SK-N-SH (cell line): ENCODE measurements around the gene ITGAV. TPM values are rescaled to one million over a fixed set of nuclear protein-coding genes. Genes with fewer than 3 reads are reported as not detected.

ENCODE experiments used
- CTCF ChIA-PET: fragments of 300-600, 350-600 bp; formaldehyde crosslinking; extraction: SDS; loops from one replicate; lab custom pipeline; 2021; lab: Yijun Ruan, JAX
- POLR2A ChIA-PET: fragments of 350-600 bp; sonication (Branson Sonifier 250); formaldehyde crosslinking; extraction: SDS; loops from one replicate; lab custom pipeline; 2020; ENCODE audit warnings: antibody characterized with exemption, inconsistent platforms; lab: Yijun Ruan, JAX
- DNase-seq: peaks from one replicate; pipeline ENCODE4 v3.0.0; 2012
- H2AFZ ChIP-seq: fragments of 200-600 bp; sonication (generic); 2 replicates; pipeline ENCODE4 v1.8.1; 2016; ENCODE audit warnings: antibody characterized with exemption, mild to moderate bottlenecking, low read depth
- H3F3A ChIP-seq: fragments of 200-600 bp; sonication (generic); replicated peaks from 2 replicates; pipeline ENCODE3; 2016; ENCODE audit warnings: antibody characterized with exemption, mild to moderate bottlenecking; ENCODE audit not compliant: insufficient read depth
- H3K27ac ChIP-seq, 2 experiments: fragments of 200-500 bp in 1 of 2; fragments of 200-600 bp in 1 of 2; sonication (Bioruptor generic) in 1 of 2; sonication (generic), shearing (Covaris generic) in 1 of 2; 2 replicates each; pipeline versions ENCODE4 v1.5.1 to v1.6.1; 2014 to 2016; ENCODE audit warnings: low read depth in 2 of 2, inconsistent platforms in 1 of 2, low read length in 1 of 2, mild to moderate bottlenecking in 1 of 2, mixed read lengths in 1 of 2
- H3K27me3 ChIP-seq: fragments of 200-600 bp; sonication (generic), shearing (Covaris generic); 2 replicates; pipeline ENCODE4 v1.6.1; 2016; ENCODE audit warnings: mixed run types; ENCODE audit not compliant: insufficient read depth
- H3K36me3 ChIP-seq, 2 experiments: fragments of 200-500 bp in 1 of 2; fragments of 200-600 bp in 1 of 2; sonication (Bioruptor generic) in 1 of 2; sonication (generic) in 1 of 2; replicated peaks in 1 of 2; 2 replicates each; pipeline versions ENCODE3 to v1.5.1; 2014 to 2016; ENCODE audit warnings: low read length in 1 of 2, mild to moderate bottlenecking in 1 of 2; ENCODE audit not compliant: insufficient read depth in 2 of 2, control insufficient read depth in 1 of 2
- H3K4me1 ChIP-seq, 2 experiments: fragments of 200-500 bp in 1 of 2; fragments of 200-600 bp in 1 of 2; sonication (Bioruptor generic) in 1 of 2; sonication (generic), shearing (Covaris generic) in 1 of 2; 2 replicates each; pipeline versions ENCODE4 v1.5.1 to v1.6.1; 2014 to 2016; ENCODE audit warnings: low read depth in 1 of 2, low read length in 1 of 2, mixed run types in 1 of 2; ENCODE audit not compliant: insufficient read depth in 2 of 2, control insufficient read depth in 1 of 2
- H3K4me2 ChIP-seq: fragments of 200-600 bp; sonication (generic), shearing (Covaris generic); 2 replicates; pipeline ENCODE4 v1.6.1; 2017; ENCODE audit warnings: mixed run types
- H3K4me3 ChIP-seq, 2 experiments: fragments of 200-500 bp in 1 of 2; fragments of 200-600 bp in 1 of 2; sonication (Bioruptor generic) in 1 of 2; sonication (generic), shearing (Covaris generic) in 1 of 2; 2 replicates each; pipeline versions ENCODE4 v1.5.1 to v1.8.1; 2014 to 2016; ENCODE audit warnings: low read depth in 2 of 2, inconsistent platforms in 1 of 2, low read length in 1 of 2, mild to moderate bottlenecking in 1 of 2, mixed read lengths in 1 of 2, moderate library complexity in 1 of 2
- H3K79me2 ChIP-seq: fragments of 200-600 bp; sonication (generic); 2 replicates; pipeline ENCODE4 v1.8.1; 2017; ENCODE audit warnings: mild to moderate bottlenecking; ENCODE audit not compliant: insufficient read depth
- H3K9ac ChIP-seq: fragments of 200-600 bp; sonication (generic); 2 replicates; pipeline ENCODE4 v1.6.1; 2017; ENCODE audit warnings: mixed run types
- H3K9me2 ChIP-seq: fragments of 200-600 bp; sonication (generic); 2 replicates; pipeline ENCODE4 v1.6.1; 2017; ENCODE audit warnings: mixed run types
- H3K9me3 ChIP-seq: fragments of 200-600 bp; sonication (generic); 2 replicates; pipeline ENCODE4 v1.6.1; 2017; ENCODE audit warnings: mixed run types, mild to moderate bottlenecking, moderate library complexity
- H4K20me1 ChIP-seq: fragments of 200-600 bp; sonication (generic); 2 replicates; pipeline ENCODE4 v1.6.1; 2017; ENCODE audit warnings: mild to moderate bottlenecking, mixed run types; ENCODE audit not compliant: insufficient read depth
- CHD2 ChIP-seq: fragments of 150-350 bp; IDR thresholded peaks from 2 replicates; pipeline ENCODE4 v1.6.1; 2018; ENCODE audit warnings: low read length; ENCODE audit not compliant: partially characterized antibody
- ELF1 ChIP-seq: IDR thresholded peaks from 2 replicates; pipeline ENCODE4 v1.4.0; 2012
- FOXJ3 ChIP-seq: sonication (generic); formaldehyde crosslinking; IDR thresholded peaks from 2 replicates; pipeline ENCODE4 v1.5.1; 2020; ENCODE audit warnings: mild to moderate bottlenecking, missing genetic modification reagents
- FOXM1 ChIP-seq: IDR thresholded peaks from 2 replicates; pipeline ENCODE4 v1.4.0; 2012; ENCODE audit warnings: low read depth, mild to moderate bottlenecking
- GABPA ChIP-seq: IDR thresholded peaks from 2 replicates; pipeline ENCODE4 v1.4.0; 2012; ENCODE audit warnings: low read depth, mild to moderate bottlenecking
- JUND ChIP-seq: IDR thresholded peaks from 2 replicates; pipeline ENCODE4 v1.4.0; 2012
- RCOR1 ChIP-seq: fragments of 150-350 bp; IDR thresholded peaks from 2 replicates; pipeline ENCODE4 v1.6.1; 2017; ENCODE audit warnings: antibody characterized with exemption, low read length
- RFX5 ChIP-seq: IDR thresholded peaks from 2 replicates; pipeline ENCODE4 v1.6.1; 2012; ENCODE audit warnings: mild to moderate bottlenecking, improper control_type of control experiment, low read length
- SIN3A ChIP-seq: IDR thresholded peaks from 2 replicates; pipeline ENCODE4 v1.6.1; 2012; ENCODE audit warnings: low read depth, mild to moderate bottlenecking, low read length, moderate library complexity, borderline replicate concordance
- SMC3 ChIP-seq: IDR thresholded peaks from 2 replicates; pipeline ENCODE4 v1.6.1; 2012; ENCODE audit warnings: low read depth, low read length, improper control_type of control experiment
- TCF12 ChIP-seq: IDR thresholded peaks from 2 replicates; pipeline ENCODE4 v1.4.0; 2012
- TEAD4 ChIP-seq: IDR thresholded peaks from 2 replicates; pipeline ENCODE4 v1.4.0; 2012; ENCODE audit warnings: mild to moderate bottlenecking, borderline replicate concordance; ENCODE audit not compliant: insufficient read depth
- WGBS: methylation state at CpG from one replicate; pipeline ENCODE4 v1.1.6; 2017; ENCODE audit warnings: low lambda C conversion rate; 5-methylcytosine and 5-hydroxymethylcytosine counted together
- polyA plus RNA-seq, 3 experiments: library from polyadenylated mRNA; depleted of rRNA; stranded (reverse); fragments of >200 nt; gene quantifications; 2 replicates each; pipeline ENCODE4 v1.2.3, GENCODE V29; 2012
- TF ChIP-seq, protein P1 (sequence below): fragments of 200-600 bp; sonication (generic); IDR thresholded peaks from 2 replicates; pipeline ENCODE4 v1.6.1; 2017; ENCODE audit warnings: antibody characterized with exemption, mild to moderate bottlenecking, moderate library complexity
- TF ChIP-seq, protein P2 (sequence below): IDR thresholded peaks from 2 replicates; pipeline ENCODE4 v1.4.0; 2012; ENCODE audit warnings: low read depth, borderline replicate concordance
- TF ChIP-seq, protein P3 (sequence below): fragments of 150-350 bp; IDR thresholded peaks from 2 replicates; pipeline ENCODE4 v1.6.1; 2017; ENCODE audit warnings: antibody characterized with exemption, low read length, low read depth, borderline replicate concordance
- TF ChIP-seq, protein P4 (sequence below): fragments of 150-350 bp; IDR thresholded peaks from 2 replicates; pipeline ENCODE4 v1.6.1; 2016; ENCODE audit warnings: mild to moderate bottlenecking, low read depth, low read length
- TF ChIP-seq, protein P5 (sequence below): IDR thresholded peaks from 2 replicates; pipeline ENCODE4 v1.6.1; 2012; ENCODE audit warnings: mild to moderate bottlenecking, low read depth, low read length, moderate library complexity

ITGAV gene
- polyA plus RNA-seq, 1 of the 3 experiments (the other 2 are of a cell fraction) = 24.3 TPM

DNA sequence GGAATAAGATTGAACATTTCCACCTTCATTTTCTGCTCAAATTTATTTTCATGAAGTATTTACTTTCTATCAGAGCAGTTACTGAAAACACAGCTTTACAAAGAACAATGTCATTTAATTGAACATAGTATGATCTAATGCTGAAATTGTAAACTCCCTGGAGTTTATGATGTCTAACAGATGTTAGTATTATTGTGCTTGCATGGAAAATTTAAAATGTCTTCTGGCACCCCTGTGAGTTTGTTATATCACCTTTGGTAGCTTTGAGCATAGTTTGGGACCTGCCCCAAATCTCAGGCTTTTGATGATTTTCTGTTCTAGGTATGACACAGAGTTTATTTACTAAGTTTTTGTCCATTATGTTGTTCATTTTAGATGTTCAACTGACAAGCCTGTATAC, 132.1 kb downstream of the ITGAV start (continued):
- TF ChIP-seq, protein P1, sequence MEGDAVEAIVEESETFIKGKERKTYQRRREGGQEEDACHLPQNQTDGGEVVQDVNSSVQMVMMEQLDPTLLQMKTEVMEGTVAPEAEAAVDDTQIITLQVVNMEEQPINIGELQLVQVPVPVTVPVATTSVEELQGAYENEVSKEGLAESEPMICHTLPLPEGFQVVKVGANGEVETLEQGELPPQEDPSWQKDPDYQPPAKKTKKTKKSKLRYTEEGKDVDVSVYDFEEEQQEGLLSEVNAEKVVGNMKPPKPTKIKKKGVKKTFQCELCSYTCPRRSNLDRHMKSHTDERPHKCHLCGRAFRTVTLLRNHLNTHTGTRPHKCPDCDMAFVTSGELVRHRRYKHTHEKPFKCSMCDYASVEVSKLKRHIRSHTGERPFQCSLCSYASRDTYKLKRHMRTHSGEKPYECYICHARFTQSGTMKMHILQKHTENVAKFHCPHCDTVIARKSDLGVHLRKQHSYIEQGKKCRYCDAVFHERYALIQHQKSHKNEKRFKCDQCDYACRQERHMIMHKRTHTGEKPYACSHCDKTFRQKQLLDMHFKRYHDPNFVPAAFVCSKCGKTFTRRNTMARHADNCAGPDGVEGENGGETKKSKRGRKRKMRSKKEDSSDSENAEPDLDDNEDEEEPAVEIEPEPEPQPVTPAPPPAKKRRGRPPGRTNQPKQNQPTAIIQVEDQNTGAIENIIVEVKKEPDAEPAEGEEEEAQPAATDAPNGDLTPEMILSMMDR = no peak
- no peak for TF ChIP-seq SMC3
- no peak for TF ChIP-seq TEAD4
- TF ChIP-seq, protein P2, sequence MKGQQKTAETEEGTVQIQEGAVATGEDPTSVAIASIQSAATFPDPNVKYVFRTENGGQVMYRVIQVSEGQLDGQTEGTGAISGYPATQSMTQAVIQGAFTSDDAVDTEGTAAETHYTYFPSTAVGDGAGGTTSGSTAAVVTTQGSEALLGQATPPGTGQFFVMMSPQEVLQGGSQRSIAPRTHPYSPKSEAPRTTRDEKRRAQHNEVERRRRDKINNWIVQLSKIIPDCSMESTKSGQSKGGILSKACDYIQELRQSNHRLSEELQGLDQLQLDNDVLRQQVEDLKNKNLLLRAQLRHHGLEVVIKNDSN = no peak
- no peak for TF ChIP-seq RCOR1
- no peak for TF ChIP-seq CHD2
- no peak for TF ChIP-seq ELF1
- TF ChIP-seq JUND = no peak
- TF ChIP-seq SIN3A = no peak
- TF ChIP-seq FOXJ3 (CRISPR knock-in tag) = no peak

DNA sequence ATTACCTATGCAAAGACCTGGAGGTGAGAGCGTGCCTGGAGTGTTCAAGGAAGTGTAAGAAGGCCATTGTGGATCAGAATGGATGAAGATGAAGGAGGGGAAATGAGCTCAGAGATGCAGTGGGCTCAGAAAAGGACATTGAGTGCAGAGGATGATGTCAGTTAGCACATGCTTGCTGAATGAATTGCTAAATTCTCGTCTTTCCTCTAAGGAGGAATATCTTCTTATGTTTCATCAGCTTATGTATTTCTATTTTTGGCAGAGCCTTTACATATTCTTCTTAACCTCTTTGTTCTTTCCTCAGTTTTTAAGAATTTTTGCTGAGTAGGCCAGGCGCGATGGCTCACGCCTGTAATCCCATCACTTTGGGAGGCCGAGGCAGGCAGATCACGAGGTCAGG, 134.9 kb downstream of the ITGAV start:
- Histone ChIP-seq H3K4me2 (no peak overlapping the region), H3K9me2 (no peaks in the 10 kb centered on the region), H3K4me3 (no peak overlapping the region), H3K9ac (no peak overlapping the region), H3K27ac (no peak overlapping the region), H3K36me3 (no peaks in the 10 kb centered on the region), H3K9me3 (no peaks in the 10 kb centered on the region), H3K79me2 (no peaks in the 10 kb centered on the region), H2AFZ (no peak overlapping the region), H3K4me1 (peaks cover 0 to 6% of the 10 kb centered on the region in 2 experiments; a peak in 3 of 4 replicates), H4K20me1 (no peaks in the 10 kb centered on the region), H3F3A (peaks cover 9% of the 10 kb centered on the region), H3K27me3 (no peaks in the 10 kb centered on the region)
- no peak for DNase-seq
- ChIA-PET POLR2A (interaction anchor here (0.7 kb wide), 1 partner anchor 9 kb away, joined by 4 read pairs; no protein-coding TSS in a partner anchor), CTCF (interaction anchor here (1.3 kb wide), 1 partner anchor 18 kb away, joined by 3 read pairs; no protein-coding TSS in a partner anchor)
- WGBS = 86% methylated on average over 7 of the region's 7 CpGs
- TF ChIP-seq RFX5 = no peak
- TF ChIP-seq GABPA = no peak
- TF ChIP-seq CHD2 = no peak
- TF ChIP-seq, protein P2 = no peak
- no peak for TF ChIP-seq ELF1
- no peak for TF ChIP-seq FOXM1
- no peak for TF ChIP-seq SIN3A
- TF ChIP-seq, protein P3, sequence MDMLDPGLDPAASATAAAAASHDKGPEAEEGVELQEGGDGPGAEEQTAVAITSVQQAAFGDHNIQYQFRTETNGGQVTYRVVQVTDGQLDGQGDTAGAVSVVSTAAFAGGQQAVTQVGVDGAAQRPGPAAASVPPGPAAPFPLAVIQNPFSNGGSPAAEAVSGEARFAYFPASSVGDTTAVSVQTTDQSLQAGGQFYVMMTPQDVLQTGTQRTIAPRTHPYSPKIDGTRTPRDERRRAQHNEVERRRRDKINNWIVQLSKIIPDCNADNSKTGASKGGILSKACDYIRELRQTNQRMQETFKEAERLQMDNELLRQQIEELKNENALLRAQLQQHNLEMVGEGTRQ = no peak
- TF ChIP-seq, protein P4, sequence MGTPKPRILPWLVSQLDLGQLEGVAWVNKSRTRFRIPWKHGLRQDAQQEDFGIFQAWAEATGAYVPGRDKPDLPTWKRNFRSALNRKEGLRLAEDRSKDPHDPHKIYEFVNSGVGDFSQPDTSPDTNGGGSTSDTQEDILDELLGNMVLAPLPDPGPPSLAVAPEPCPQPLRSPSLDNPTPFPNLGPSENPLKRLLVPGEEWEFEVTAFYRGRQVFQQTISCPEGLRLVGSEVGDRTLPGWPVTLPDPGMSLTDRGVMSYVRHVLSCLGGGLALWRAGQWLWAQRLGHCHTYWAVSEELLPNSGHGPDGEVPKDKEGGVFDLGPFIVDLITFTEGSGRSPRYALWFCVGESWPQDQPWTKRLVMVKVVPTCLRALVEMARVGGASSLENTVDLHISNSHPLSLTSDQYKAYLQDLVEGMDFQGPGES = no peak
- TF ChIP-seq TCF12 = no peak
- TF ChIP-seq, protein P5, sequence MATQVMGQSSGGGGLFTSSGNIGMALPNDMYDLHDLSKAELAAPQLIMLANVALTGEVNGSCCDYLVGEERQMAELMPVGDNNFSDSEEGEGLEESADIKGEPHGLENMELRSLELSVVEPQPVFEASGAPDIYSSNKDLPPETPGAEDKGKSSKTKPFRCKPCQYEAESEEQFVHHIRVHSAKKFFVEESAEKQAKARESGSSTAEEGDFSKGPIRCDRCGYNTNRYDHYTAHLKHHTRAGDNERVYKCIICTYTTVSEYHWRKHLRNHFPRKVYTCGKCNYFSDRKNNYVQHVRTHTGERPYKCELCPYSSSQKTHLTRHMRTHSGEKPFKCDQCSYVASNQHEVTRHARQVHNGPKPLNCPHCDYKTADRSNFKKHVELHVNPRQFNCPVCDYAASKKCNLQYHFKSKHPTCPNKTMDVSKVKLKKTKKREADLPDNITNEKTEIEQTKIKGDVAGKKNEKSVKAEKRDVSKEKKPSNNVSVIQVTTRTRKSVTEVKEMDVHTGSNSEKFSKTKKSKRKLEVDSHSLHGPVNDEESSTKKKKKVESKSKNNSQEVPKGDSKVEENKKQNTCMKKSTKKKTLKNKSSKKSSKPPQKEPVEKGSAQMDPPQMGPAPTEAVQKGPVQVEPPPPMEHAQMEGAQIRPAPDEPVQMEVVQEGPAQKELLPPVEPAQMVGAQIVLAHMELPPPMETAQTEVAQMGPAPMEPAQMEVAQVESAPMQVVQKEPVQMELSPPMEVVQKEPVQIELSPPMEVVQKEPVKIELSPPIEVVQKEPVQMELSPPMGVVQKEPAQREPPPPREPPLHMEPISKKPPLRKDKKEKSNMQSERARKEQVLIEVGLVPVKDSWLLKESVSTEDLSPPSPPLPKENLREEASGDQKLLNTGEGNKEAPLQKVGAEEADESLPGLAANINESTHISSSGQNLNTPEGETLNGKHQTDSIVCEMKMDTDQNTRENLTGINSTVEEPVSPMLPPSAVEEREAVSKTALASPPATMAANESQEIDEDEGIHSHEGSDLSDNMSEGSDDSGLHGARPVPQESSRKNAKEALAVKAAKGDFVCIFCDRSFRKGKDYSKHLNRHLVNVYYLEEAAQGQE = no peak
- TF ChIP-seq, protein P1 = no peak
